OCI-LY7 (cell line): Measurements from ENCODE around the gene CTNNA2. TPM values are rescaled to one million over a fixed set of nuclear protein-coding genes. Genes with fewer than 3 reads are reported as not detected.

Experiments
- BruUV-seq: library from RNA; stranded (reverse); fragments of 400-500 nt; replicated peaks from 2 replicates; lab custom pipeline; 2021; lab: Mats Ljungman, UMichigan
- CTCF ChIA-PET: fragments of 300-600 bp; sonication (Branson Sonifier 250); formaldehyde crosslinking; loops from one replicate; lab custom pipeline; 2022; ENCODE audit warnings: antibody characterized with exemption; ENCODE audit not compliant: unreplicated experiment; lab: Charles Lee
- POLR2A ChIA-PET: fragments of 300-600 bp; sonication (Branson Sonifier 250); formaldehyde crosslinking; loops from one replicate; lab custom pipeline; 2022; ENCODE audit warnings: antibody characterized with exemption; lab: Charles Lee
- DNase-seq: peaks from one replicate; pipeline ENCODE4 v3.0.0-alpha.2; 2015; ENCODE audit warnings: low spot score
- H2AFZ ChIP-seq: fragments of 200-600 bp; sonication (generic), shearing (Covaris generic); 2 replicates; pipeline ENCODE4 v1.6.1; 2014; ENCODE audit warnings: mild to moderate bottlenecking, antibody characterized with exemption, low read length, moderate library complexity
- H3K27ac ChIP-seq: fragments of 200-600 bp; sonication (generic); 2 replicates; pipeline ENCODE4 v1.5.1; 2014; ENCODE audit warnings: mixed run types, low read depth, mild to moderate bottlenecking, moderate library complexity, low read length, inconsistent platforms; ENCODE audit not compliant: poor library complexity, severe bottlenecking
- H3K36me3 ChIP-seq: fragments of 200-600 bp; sonication (generic); 2 replicates; pipeline ENCODE4 v1.6.1; 2014; ENCODE audit warnings: mild to moderate bottlenecking, antibody characterized with exemption, low read length, moderate library complexity, mixed read lengths; ENCODE audit not compliant: insufficient read depth
- H3K4me1 ChIP-seq: fragments of 200-600 bp; sonication (generic); 2 replicates; pipeline ENCODE4 v1.5.1; 2014; ENCODE audit warnings: mild to moderate bottlenecking, low read length; ENCODE audit not compliant: insufficient read depth, poor library complexity, severe bottlenecking
- H3K4me2 ChIP-seq: fragments of 200-600 bp; sonication (generic); 2 replicates; pipeline ENCODE4 v1.6.1; 2014; ENCODE audit warnings: mild to moderate bottlenecking, low read length
- H3K4me3 ChIP-seq: fragments of 200-600 bp; sonication (generic); 2 replicates; pipeline ENCODE4 v1.5.1; 2014; ENCODE audit warnings: mild to moderate bottlenecking, low read depth, low read length; ENCODE audit not compliant: poor library complexity, severe bottlenecking
- H3K79me2 ChIP-seq: fragments of 200-600 bp; sonication (generic); 2 replicates; pipeline ENCODE4 v1.6.1; 2016; ENCODE audit warnings: low read depth, mild to moderate bottlenecking, low read length, moderate library complexity, mixed read lengths; ENCODE audit not compliant: insufficient read depth
- H3K9me2 ChIP-seq: fragments of 200-600 bp; sonication (generic); 2 replicates; pipeline ENCODE4 v1.6.1; 2016; ENCODE audit warnings: mild to moderate bottlenecking, low read length, mixed read lengths; ENCODE audit not compliant: insufficient read depth
- H3K9me3 ChIP-seq: fragments of 200-600 bp; sonication (generic); 2 replicates; pipeline ENCODE4 v1.6.1; 2014; ENCODE audit warnings: mild to moderate bottlenecking, mixed run types, low read length, mixed read lengths
- H4K20me1 ChIP-seq: fragments of 200-600 bp; sonication (generic); 2 replicates; pipeline ENCODE4 v1.6.1; 2014; ENCODE audit warnings: mild to moderate bottlenecking, antibody characterized with exemption, low read length, moderate library complexity, mixed read lengths; ENCODE audit not compliant: insufficient read depth
- CTCF ChIP-seq: fragments of 200-600 bp; sonication (generic); conservative IDR thresholded peaks from 2 replicates; pipeline ENCODE4 v1.5.1; 2014; ENCODE audit warnings: mild to moderate bottlenecking, antibody characterized with exemption, low read length, moderate library complexity, mixed read lengths
- EZH2phosphoT487 ChIP-seq: fragments of 200-600 bp; sonication (generic); IDR thresholded peaks from 2 replicates; pipeline ENCODE4 v1.6.1; 2018; ENCODE audit warnings: low read depth, borderline replicate concordance, mild to moderate bottlenecking, mixed run types, antibody characterized with exemption, low read length, moderate library complexity, mixed read lengths
- intact Hi-C: fragments of 100-400 bp; cut with micrococcal nuclease; formaldehyde crosslinking; loops from one replicate; pipeline ENCODE4 v1.10.0; 2022; ENCODE audit not compliant: unreplicated experiment
- total RNA-seq, 2 experiments: library from RNA; depleted of rRNA in 1 of 2; stranded (reverse); fragments of >200 nt in 1 of 2; shearing (Covaris generic) in 1 of 2; gene quantifications; 2 replicates each; pipeline ENCODE4 v1.2.3, GENCODE V29; 2014 to 2022

CTNNA2 gene
- total RNA-seq, 2 experiments from 2014 or later = 0.19 to 2.7 TPM

GRCh38 chr2:79916285-79916684 is 403.4 kb downstream of the CTNNA2 start:
- Histone ChIP-seq H2AFZ (no peak overlapping the region), H3K79me2 (no peaks in the 10 kb centered on the region), H4K20me1 (no peaks in the 10 kb centered on the region), H3K4me3 (no peak overlapping the region), H3K27ac (no peak overlapping the region), H3K36me3 (no peaks in the 10 kb centered on the region), H3K4me1 (no peaks in the 10 kb centered on the region), H3K9me3 (no peaks in the 10 kb centered on the region), H3K4me2 (no peak overlapping the region), H3K9me2 (no peaks in the 10 kb centered on the region)
- TF ChIP-seq CTCF = no peak
- TF ChIP-seq EZH2phosphoT487 = no peak
- no peak for DNase-seq
- BruUV-seq = no TSS peak
- intact Hi-C loops = no loop called here
- CTCF ChIA-PET = no interaction called here
- POLR2A ChIA-PET = interaction anchor here (0.7 kb wide), 1 partner anchor 1763 kb away, joined by 3 read pairs; no protein-coding TSS in a partner anchor

- Histone ChIP-seq H3K4me2 (no peak overlapping the region), H3K4me1 (no peaks in the 10 kb centered on the region), H3K79me2 (no peaks in the 10 kb centered on the region), H3K9me2 (no peaks in the 10 kb centered on the region), H3K36me3 (no peaks in the 10 kb centered on the region), H4K20me1 (no peaks in the 10 kb centered on the region), H3K9me3 (no peaks in the 10 kb centered on the region), H3K27ac (no peak overlapping the region), H3K4me3 (no peak overlapping the region), H2AFZ (no peak overlapping the region)
- no peak for DNase-seq
- ChIA-PET POLR2A (no interaction called here), CTCF (no interaction called here)
- TF ChIP-seq EZH2phosphoT487 (no peak), CTCF (no peak)
- intact Hi-C loops = no loop called here
- no TSS peak for BruUV-seq
Observed at GRCh38 chr2:79920512-79921076, 407.7 kb downstream of the CTNNA2 start.

GRCh38 chr2:79929624-79930023 is 416.8 kb downstream of the CTNNA2 start:
- Histone ChIP-seq H3K4me2 (no peak overlapping the region), H3K9me3 (no peaks in the 10 kb centered on the region), H4K20me1 (no peaks in the 10 kb centered on the region), H3K4me1 (no peaks in the 10 kb centered on the region), H2AFZ (no peak overlapping the region), H3K9me2 (no peaks in the 10 kb centered on the region), H3K27ac (no peak overlapping the region), H3K36me3 (no peaks in the 10 kb centered on the region), H3K79me2 (no peaks in the 10 kb centered on the region), H3K4me3 (no peak overlapping the region)
- BruUV-seq = no TSS peak
- ChIA-PET CTCF (no interaction called here), POLR2A (no interaction called here)
- TF ChIP-seq CTCF = no peak
- TF ChIP-seq EZH2phosphoT487 = no peak
- DNase-seq = no peak
- intact Hi-C loops = no loop called here
